Loucy (cell line): ENCODE measurements around the gene QRFP.

Experiments
- H2AFZ ChIP-seq: fragments of 200-600 bp; sonication (generic); 2 replicates; pipeline ENCODE4 v1.6.0; 2016; ENCODE audit warnings: antibody characterized with exemption, mild to moderate bottlenecking, low read length, moderate library complexity
- H3F3A ChIP-seq: fragments of 200-600 bp; 2 replicates; pipeline ENCODE4 v1.6.0; 2016; ENCODE audit warnings: antibody characterized with exemption, low read depth, mild to moderate bottlenecking
- H3K27me3 ChIP-seq: fragments of 200-600 bp; sonication (generic); 2 replicates; pipeline ENCODE4 v1.6.1; 2014; ENCODE audit warnings: low read length, mild to moderate bottlenecking; ENCODE audit not compliant: insufficient read depth, poor library complexity, severe bottlenecking
- H3K36me3 ChIP-seq: fragments of 200-600 bp; sonication (generic); 2 replicates; pipeline ENCODE4 v1.6.1; 2016; ENCODE audit warnings: low read length; ENCODE audit not compliant: insufficient read depth
- H3K4me1 ChIP-seq: fragments of 200-600 bp; sonication (generic); 2 replicates; pipeline ENCODE4 v1.5.1; 2014; ENCODE audit warnings: low read length, mild to moderate bottlenecking; ENCODE audit not compliant: insufficient read depth, poor library complexity, severe bottlenecking
- H3K4me2 ChIP-seq: fragments of 200-600 bp; sonication (generic); 2 replicates; pipeline ENCODE4 v1.6.0; 2014; ENCODE audit warnings: antibody characterized with exemption, low read length, low read depth, mild to moderate bottlenecking; ENCODE audit not compliant: poor library complexity, severe bottlenecking
- H3K4me3 ChIP-seq: fragments of 200-600 bp; sonication (generic); 2 replicates; pipeline ENCODE4 v1.5.1; 2014; ENCODE audit warnings: low read length, mild to moderate bottlenecking, mixed read lengths; ENCODE audit not compliant: poor library complexity, severe bottlenecking
- H3K79me2 ChIP-seq: fragments of 200-600 bp; sonication (generic); 2 replicates; pipeline ENCODE4 v1.6.1; 2014; ENCODE audit warnings: low read length; ENCODE audit not compliant: insufficient read depth
- H3K9ac ChIP-seq: fragments of 200-600 bp; sonication (generic); 2 replicates; pipeline ENCODE4 v1.6.0; 2014; ENCODE audit warnings: mild to moderate bottlenecking, low read depth, low read length, moderate library complexity; ENCODE audit not compliant: poor library complexity, severe bottlenecking
- H3K9me2 ChIP-seq: fragments of 200-600 bp; sonication (generic); replicated peaks from 2 replicates; pipeline ENCODE4 v1.6.1; 2016; ENCODE audit warnings: low read depth, low read length, mixed read lengths
- H3K9me3 ChIP-seq: fragments of 200-600 bp; sonication (generic); 2 replicates; pipeline ENCODE4 v1.6.1; 2014; ENCODE audit warnings: mild to moderate bottlenecking, antibody characterized with exemption, low read length, low read depth; ENCODE audit not compliant: insufficient read depth
- H4K20me1 ChIP-seq: fragments of 200-600 bp; sonication (generic); 2 replicates; pipeline ENCODE4 v1.6.0; 2014; ENCODE audit warnings: antibody characterized with exemption, low read length, mild to moderate bottlenecking; ENCODE audit not compliant: insufficient read depth, poor library complexity, severe bottlenecking
- CTCF ChIP-seq: fragments of 200-600 bp; sonication (generic); conservative IDR thresholded peaks from 2 replicates; pipeline ENCODE4 v1.5.1; 2014; ENCODE audit warnings: mild to moderate bottlenecking, antibody characterized with exemption, low read length
- EZH2phosphoT487 ChIP-seq: fragments of 200-600 bp; IDR thresholded peaks from 2 replicates; pipeline ENCODE4 v1.6.1; 2018; ENCODE audit warnings: antibody characterized with exemption, mild to moderate bottlenecking, moderate library complexity, borderline replicate concordance

The QRFP gene

GRCh38 chr9:130892477-130893304, 3.9 kb downstream of the QRFP start:
- Histone ChIP-seq H3K9ac (no peak overlapping the region), H3F3A (no peaks in the 10 kb centered on the region), H4K20me1 (no peaks in the 10 kb centered on the region), H3K27me3 (no peaks in the 10 kb centered on the region), H3K9me3 (no peaks in the 10 kb centered on the region), H3K4me1 (no peaks in the 10 kb centered on the region), H2AFZ (no peak overlapping the region), H3K36me3 (no peaks in the 10 kb centered on the region; the same call in 1 of the 2 replicates), H3K4me2 (no peak overlapping the region), H3K9me2 (no peaks in the 10 kb centered on the region), H3K79me2 (no peaks in the 10 kb centered on the region), H3K4me3 (no peak overlapping the region)
- no peak for TF ChIP-seq EZH2phosphoT487
- TF ChIP-seq CTCF, result no peak

- H3K4me3 ChIP-seq, result no peak overlapping the region
- no peak overlapping the region for H3K4me2 ChIP-seq
- no peaks in the 10 kb centered on the region for H3K9me3 ChIP-seq
- H2AFZ ChIP-seq, result no peak overlapping the region
- TF ChIP-seq CTCF, result no peak
- TF ChIP-seq EZH2phosphoT487, result no peak
- H3K9ac ChIP-seq, result no peak overlapping the region
- H3K36me3 ChIP-seq, result no peaks in the 10 kb centered on the region; the same call in 1 of the 2 replicates
- H4K20me1 ChIP-seq, result no peaks in the 10 kb centered on the region
- no peaks in the 10 kb centered on the region for H3K9me2 ChIP-seq
- no peaks in the 10 kb centered on the region for H3F3A ChIP-seq
- H3K79me2 ChIP-seq, result no peaks in the 10 kb centered on the region
- no peaks in the 10 kb centered on the region for H3K27me3 ChIP-seq
- H3K4me1 ChIP-seq, result no peaks in the 10 kb centered on the region
Observed at GRCh38 chr9:130891688-130892476, 4.7 kb downstream of the QRFP start.

- no peak overlapping the region for H2AFZ ChIP-seq
- H3K9ac ChIP-seq, result no peak overlapping the region
- H3K79me2 ChIP-seq, result no peaks in the 10 kb centered on the region
- no peak overlapping the region for H3K4me3 ChIP-seq
- no peaks in the 10 kb centered on the region; the same call in 1 of the 2 replicates for H3K36me3 ChIP-seq
- H3K9me3 ChIP-seq, result no peaks in the 10 kb centered on the region
- H4K20me1 ChIP-seq, result no peaks in the 10 kb centered on the region
- no peaks in the 10 kb centered on the region for H3K27me3 ChIP-seq
- no peaks in the 10 kb centered on the region for H3K4me1 ChIP-seq
- H3K9me2 ChIP-seq, result no peaks in the 10 kb centered on the region
- H3K4me2 ChIP-seq, result no peak overlapping the region
- no peaks in the 10 kb centered on the region for H3F3A ChIP-seq
- TF ChIP-seq EZH2phosphoT487, result no peak
- TF ChIP-seq CTCF, result no peak
Observed at GRCh38 chr9:130890870-130891687, 5.5 kb downstream of the QRFP start.
